Stimulated activated CD4-positive, alpha-beta T cell treated with anti-CD3 and anti-CD28 coated beads, Interleukin-15, amount 100 ng/mL, for 24 hours (primary cell): ENCODE measurements around the gene SECISBP2.

ENCODE experiments used
- DNase-seq: peaks from one replicate; pipeline ENCODE4 v3.0.0-alpha.2; 2020

Gene SECISBP2

DNA sequence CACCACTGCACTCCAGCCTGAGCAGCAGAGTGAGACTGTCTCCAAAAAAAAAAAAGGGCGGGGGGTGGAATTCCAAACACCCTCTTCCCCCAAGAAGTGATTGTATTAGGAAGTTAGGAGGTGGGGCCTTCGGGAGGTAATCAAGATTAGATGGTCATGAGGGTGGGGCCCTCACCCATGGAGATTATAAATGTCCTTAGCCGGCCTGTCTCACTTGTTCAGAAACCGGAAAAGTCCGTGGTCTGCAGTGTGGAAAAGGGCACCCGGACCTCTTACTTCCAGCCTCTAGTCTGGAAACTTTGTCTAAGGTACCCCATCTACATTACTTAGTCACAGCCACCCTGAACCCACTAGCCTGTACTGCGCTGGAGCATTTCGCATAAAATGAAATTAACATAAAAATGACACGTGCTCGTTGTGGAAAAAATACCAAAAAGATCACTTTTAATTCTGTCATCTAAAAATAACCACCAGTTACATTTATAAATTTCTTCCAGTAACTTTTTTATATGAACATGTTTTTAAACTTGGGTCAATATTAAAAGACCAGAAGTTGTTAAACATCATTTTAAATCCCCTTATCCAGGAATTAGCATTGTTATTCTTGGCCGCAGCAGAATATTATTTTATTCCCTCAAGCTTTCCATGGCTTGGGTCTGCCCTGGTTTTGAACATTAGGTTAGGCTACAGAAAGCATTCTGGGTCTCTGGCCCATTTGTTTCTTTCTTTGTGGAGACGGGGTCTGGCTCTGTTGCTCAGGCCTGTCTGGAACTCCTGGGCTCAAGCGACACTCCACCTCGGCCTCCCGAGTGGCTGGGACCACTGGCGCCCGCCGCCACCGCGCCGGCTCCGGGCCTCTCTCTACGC lies 8.5 kb upstream of the SECISBP2 start:
- DNase-seq, result peak; percentile 32

GRCh38 chr9:89310475-89311345 lies 7.6 kb upstream of the SECISBP2 start, which contains the start of gene CKS2:
Gene CKS2, plus strand, starts transcription at chr9:89311195. Its CDS starts 98 bp downstream, at chr9:89311293.
- DNase-seq, result peak; percentile 100

GRCh38 chr9:89311346-89312221 lies 6.7 kb upstream of the SECISBP2 start:
- peak; percentile 33 for DNase-seq

- DNase-seq, result peak; percentile 19
These were observed 6.1 kb upstream of the SECISBP2 start for GRCh38 chr9:89312222-89312571.

DNA sequence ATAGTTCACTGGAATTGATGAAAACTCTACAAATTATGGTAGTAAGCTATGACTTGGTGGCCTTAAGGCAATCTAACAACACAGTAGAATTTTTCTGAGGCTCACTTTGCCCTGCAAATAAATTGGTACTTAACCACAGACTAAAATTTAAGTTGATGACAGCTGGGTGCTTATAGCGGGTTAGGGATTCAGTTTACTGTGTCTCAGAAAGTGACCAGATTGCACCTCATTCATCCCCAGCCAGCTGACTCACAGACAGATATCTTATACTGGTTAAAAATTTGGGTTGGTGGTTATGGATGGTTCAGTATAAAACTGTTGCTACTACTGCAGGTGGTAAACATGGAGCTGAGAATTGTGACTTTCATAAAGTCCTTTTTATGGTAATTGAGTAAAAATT lies 4.5 kb upstream of the SECISBP2 start:
- no peak for DNase-seq

- DNase-seq, result no peak
These were observed 3.3 kb upstream of the SECISBP2 start for GRCh38 chr9:89314955-89315354.

DNA sequence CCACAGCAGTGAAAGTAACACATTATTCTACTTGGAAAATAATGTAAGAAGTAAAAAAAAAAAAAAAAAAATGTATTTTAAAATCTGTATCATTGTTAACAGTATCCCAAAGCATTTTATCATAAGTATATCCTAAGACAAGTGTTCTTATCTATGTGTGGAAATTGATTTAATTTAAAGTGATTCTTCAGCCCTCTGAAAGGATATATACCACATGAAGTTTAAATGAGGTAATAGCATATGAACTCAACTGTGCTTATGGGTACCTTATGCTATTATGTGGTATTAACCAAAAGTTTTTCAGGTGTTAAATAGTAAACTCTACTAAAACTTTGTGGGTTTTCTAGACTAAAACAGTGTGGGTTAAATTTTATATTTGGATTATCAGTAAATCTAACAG lies 2.8 kb upstream of the SECISBP2 start:
- no peak for DNase-seq

DNA sequence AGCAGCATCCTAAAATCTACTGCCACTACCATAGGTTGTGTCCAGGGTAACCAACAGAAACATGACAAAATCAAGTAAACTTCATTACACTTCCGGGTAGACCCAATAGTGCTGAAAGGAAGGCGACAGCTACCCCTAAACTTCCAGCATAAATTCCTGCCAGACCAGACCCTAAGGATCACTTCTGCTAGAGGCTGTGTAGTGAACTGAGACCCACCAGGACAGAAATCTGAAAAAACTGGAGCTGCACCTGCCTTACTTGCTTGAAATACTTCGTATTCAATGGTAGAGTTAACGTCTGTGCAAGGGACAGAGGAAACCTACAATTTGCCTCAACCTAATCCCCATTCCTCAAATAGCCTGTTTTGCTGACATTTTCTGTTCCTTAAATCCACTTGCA lies 1.0 kb upstream of the SECISBP2 start:
- DNase-seq, result no peak

DNA sequence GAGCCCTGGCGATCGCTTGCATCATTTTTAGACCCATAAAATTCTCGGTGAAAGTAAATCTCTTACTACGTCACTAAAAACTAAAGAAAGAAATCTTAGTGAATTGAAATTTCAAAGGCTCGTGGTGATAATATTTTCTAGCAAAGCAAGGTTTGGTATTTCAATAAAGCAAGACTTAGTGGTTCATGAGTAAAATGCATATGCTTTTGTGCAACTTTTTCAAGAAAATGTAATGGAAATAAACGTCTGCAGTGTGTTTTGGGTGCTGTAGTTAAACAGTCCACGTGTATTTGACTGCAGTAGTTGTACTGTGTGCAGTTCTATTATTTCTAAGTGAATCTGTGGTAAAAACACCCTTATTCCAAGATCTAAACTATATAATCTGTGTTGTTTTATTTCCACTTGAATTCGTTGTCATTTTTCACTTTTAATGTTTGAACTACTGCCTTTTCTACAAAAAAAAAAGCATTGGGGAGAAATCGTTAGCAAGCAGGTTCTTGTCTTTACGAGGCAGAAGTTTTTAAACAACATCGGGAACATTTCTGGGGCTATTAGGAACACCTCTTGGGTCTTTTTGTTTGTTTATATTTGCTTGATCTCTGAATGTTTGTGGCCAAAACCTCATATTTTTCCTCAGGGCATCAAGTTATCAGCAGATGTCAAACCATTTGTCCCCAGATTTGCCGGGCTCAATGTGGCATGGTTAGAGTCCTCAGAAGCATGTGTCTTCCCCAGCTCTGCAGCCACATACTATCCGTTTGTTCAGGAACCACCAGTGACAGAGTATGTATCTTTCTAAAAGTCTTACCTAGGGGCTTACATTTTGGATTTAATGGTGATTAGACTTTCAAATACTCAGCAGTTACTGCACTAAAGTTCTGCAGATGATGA lies 960 bp downstream of the SECISBP2 start:
- no peak for DNase-seq

DNA sequence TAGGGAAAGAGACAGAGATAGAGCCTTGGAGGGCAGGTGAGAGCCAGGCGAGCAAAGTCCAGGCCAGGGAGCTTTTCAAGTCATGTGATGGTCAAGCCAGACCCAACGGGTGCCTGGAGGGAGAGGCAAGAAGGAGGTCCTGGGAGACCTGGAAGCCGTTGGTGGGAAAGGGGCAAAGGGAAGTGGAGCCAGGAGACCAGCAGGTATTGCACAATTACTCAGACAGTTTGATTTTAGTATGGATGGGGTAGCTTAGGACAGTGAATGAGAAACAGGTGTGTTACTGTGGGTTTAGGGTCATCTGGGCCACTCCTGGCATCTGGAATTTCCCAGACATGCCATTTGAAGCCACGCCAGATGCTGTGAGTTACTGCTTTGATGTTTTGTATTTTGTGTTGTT lies 5.1 kb downstream of the SECISBP2 start:
- DNase-seq, result no peak

DNA sequence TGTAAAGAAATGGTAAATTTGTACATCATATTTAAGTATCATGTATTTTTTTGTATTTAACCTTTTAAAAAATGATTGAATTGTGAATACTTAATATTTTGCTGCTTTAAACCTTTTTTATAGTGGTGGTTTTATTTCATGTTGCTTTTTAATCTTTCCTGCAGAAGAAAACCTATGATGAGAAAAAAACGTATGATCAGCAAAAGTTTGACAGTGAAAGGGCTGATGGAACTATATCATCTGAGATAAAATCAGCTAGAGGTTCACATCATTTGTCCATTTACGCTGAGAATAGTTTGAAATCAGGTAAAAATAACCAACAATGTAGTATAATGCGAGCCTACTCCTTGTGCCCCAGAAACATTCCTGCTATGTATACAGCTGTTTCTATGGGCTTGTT lies 7.4 kb downstream of the SECISBP2 start:
- DNase-seq, result no peak

DNA sequence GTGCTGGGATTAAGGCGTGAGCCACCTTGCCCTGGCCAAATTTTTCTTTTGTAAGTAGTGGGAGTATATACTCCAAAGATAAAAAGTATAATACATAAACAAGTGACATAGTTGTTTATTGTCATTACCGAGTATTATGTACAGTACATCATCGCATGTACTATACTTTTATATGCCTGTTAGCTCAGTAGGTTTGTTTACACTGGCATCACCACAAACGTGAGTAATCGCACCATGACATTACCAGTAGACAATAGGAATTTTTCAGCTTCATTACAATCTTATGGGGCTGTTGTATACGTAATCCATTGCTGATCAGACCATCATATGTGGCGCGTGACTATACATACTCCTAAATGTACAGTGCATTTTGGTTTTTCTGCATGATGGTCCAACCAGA lies 9.8 kb downstream of the SECISBP2 start:
- no peak for DNase-seq

DNA sequence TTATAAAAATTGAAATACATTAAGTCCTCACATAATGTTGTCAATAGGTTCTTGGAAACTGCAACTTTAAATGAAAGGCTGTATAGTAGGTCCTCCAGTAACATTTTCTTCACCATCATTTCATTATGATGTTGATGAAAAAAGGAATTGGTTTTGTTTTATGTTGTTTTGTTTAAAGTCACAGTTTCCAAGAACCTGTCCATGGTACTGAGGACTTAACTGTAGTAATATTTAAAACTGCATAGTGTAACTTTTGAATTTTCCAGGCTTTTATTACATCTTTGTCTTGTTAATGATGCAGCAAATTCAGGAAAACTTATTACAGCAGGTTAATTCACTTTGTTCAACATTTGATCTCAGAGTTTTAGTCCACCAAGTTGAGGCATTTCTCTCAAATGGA lies 11.6 kb downstream of the SECISBP2 start:
- DNase-seq, result no peak

- no peak for DNase-seq
These were observed 12.2 kb downstream of the SECISBP2 start for GRCh38 chr9:89330513-89330912.

DNA sequence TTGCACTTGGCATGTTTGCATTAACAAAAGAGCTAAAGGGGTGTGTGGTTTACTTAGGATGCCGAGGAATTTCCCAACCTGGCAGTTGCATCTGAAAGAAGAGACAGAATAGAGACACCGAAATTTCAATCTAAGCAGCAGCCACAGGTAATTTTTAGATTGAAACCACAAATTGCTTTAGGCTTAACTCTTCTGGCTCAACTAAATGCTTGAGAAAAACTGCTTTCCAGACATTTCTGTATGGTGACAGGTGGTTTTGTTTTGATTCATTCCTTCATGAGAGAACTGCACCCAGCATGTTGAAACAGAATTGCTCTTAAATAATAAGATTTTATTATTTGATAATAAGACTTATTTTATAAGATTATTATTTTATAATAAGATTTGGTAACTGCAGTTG lies 21.5 kb downstream of the SECISBP2 start:
- DNase-seq, result no peak

DNA sequence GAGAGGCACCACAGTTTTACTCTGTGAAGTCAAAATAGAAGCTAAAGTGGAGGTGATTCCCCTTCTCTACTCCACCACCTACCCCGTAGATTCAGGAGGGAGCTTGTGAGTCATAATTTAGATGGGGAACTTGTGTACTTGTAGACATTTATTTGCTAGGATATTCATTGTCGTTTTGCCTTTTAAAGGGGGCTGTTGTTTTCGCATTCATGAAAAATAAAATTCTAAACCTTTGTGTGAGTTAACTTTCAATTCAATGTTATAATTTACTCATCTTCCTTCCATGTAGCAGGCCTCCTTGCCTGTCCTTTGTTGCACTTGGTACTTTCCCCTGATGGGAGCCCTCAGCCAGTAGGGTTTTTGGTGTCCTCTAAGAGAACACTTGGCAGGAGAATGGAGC lies 22.0 kb downstream of the SECISBP2 start:
- no peak for DNase-seq

- no peak for DNase-seq
These were observed 23.9 kb downstream of the SECISBP2 start for GRCh38 chr9:89342213-89342612.

DNA sequence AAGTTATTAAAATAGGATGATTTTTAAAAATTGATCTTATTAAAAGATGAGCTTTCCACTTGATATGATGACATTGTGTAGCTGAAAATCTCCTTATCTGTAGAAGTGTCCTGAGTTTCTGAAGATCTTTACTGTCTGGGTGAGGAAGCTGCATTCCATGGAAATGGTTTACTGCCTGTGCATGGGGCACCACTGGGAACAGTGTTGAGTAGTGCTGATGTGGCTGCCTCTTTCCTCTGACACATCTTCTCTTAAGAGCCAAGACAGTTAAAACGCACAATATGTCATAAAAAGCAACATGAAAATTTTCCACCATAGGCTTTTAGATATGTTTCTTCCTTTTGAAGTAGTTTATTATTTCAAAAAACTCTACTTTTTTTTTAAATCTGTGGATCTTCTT lies 24.6 kb downstream of the SECISBP2 start:
- DNase-seq, result no peak

DNA sequence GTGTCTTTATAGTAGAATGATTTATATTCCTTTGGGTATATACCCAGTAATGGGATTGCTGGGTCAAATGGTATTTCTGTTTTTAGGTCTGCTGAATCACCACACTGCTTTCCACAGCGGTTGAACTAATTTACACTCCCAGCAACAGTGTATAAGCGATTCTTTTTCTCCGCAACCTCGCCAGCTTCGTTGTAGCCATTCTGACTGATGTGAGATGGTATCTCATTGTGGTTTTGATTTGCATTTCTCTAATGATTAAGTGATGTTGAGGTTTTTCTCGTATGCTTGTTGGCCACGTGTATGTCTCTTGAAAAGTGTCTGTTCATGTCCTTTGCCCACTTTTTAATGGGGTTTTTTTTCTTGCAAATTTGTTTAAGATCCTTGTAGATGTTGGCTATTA lies 25.5 kb downstream of the SECISBP2 start:
- DNase-seq, result peak; percentile 55

DNA sequence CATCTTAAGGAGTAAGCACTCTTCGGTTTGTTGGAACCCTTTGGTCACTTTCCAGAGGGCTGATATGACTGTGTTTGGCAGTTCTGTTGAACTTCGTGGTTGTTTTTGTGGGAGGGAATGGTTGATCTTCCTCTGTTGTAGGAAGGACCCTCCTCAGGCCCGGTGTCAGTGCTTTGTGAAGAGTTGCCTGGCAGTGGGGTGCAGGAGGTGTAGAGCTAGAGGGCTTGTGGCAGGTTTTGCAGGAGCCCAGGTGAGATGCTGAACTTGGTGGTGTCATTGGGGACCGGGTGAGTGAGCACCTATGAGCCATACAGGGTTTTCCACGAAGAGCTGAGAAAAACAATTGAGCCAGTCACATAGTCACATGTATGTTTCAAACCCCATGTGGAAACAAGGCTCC lies 27.2 kb downstream of the SECISBP2 start:
- no peak for DNase-seq

DNA sequence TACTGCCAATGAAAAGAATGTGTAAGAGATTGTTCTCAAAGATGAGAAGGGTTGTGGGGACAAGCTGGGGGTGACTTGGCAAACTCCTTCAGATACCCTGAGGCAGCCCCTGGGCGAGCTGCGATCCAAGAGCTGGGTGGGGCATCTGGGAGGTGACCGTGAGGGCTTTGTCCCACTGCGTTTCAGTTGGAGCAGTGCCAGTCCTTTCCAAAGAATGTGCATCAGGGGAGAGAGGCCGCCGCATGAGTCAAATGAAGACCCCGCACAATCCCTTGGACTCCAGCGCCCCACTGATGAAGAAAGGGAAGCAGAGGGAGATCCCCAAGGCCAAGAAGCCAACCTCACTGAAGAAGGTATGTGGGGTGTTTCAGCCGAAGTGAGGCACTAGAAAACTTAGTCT lies 28.4 kb downstream of the SECISBP2 start:
- DNase-seq, result no peak

DNA sequence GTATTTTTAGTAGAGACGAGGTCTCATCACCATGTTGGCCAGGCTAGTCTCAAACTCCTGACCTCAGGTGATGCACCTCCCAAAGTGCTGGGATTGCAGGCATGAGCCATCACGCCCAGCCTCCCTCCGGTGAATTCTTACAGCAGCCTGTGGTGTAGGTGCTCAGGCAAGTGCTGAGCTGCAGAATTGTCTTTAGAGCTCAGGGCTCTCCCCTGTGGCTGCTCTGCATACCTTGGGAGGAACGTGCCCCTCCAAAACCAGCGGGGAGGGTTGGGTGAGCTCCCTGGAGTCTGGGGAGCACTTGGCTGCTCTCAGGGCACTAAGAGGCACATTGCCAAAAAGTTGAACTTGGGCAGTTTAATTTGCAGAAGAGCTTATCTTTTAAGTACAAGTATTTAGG lies 29.4 kb downstream of the SECISBP2 start:
- no peak for DNase-seq
